Stromal cell of bone marrow (primary cell): Measurements from ENCODE around the gene GEMIN7.
"Not testable (repeated sequence)": the region's sequence is repeated elsewhere in the genome, so short reads cannot be mapped to it uniquely, and the experiment has no call there.

Experiments
- DNase-seq: peaks from one replicate; pipeline ENCODE4 v3.0.0-alpha.2; 2012; ENCODE audit warnings: low read depth

The GEMIN7 gene

GRCh38 chr19:45104658-45105349 is 25.7 kb downstream of the GEMIN7 start:
- DNase-seq: no peak

GRCh38 chr19:45106363-45106762 is 27.3 kb downstream of the GEMIN7 start:
- DNase-seq: not testable (repeated sequence)

- no peak for DNase-seq
These were observed 28.6 kb downstream of the GEMIN7 start for GRCh38 chr19:45107621-45108150.

GRCh38 chr19:45110851-45111266 is 31.8 kb downstream of the GEMIN7 start:
- no peak for DNase-seq

GRCh38 chr19:45112111-45112827 is 33.2 kb downstream of the GEMIN7 start:
- DNase-seq: no peak

- DNase-seq: no peak
These were observed 34.6 kb downstream of the GEMIN7 start for GRCh38 chr19:45113628-45114027.

GRCh38 chr19:45114116-45114515 is 35.1 kb downstream of the GEMIN7 start:
- DNase-seq: no peak

GRCh38 chr19:45115809-45116615 is 37.0 kb downstream of the GEMIN7 start:
- DNase-seq: no peak

GRCh38 chr19:45117167-45117594 is 38.1 kb downstream of the GEMIN7 start:
- no peak for DNase-seq

GRCh38 chr19:45117671-45118070 is 38.6 kb downstream of the GEMIN7 start:
- DNase-seq: no peak

GRCh38 chr19:45118106-45118505 is 39.0 kb downstream of the GEMIN7 start:
- no peak for DNase-seq

- not testable (repeated sequence) for DNase-seq
These were observed 39.7 kb downstream of the GEMIN7 start for GRCh38 chr19:45118591-45119355.

GRCh38 chr19:45119582-45119981 is 40.5 kb downstream of the GEMIN7 start:
- DNase-seq: no peak

- no peak for DNase-seq
These were observed 42.8 kb downstream of the GEMIN7 start for GRCh38 chr19:45121827-45122345.

GRCh38 chr19:45122832-45123231 is 43.8 kb downstream of the GEMIN7 start:
- no peak for DNase-seq

GRCh38 chr19:45123440-45123850 is 44.4 kb downstream of the GEMIN7 start:
- DNase-seq: no peak

GRCh38 chr19:45124021-45124420 is 45.0 kb downstream of the GEMIN7 start:
- no peak for DNase-seq

- DNase-seq: no peak
These were observed 46.3 kb downstream of the GEMIN7 start for GRCh38 chr19:45125360-45125759.

GRCh38 chr19:45125975-45126493 is 47.0 kb downstream of the GEMIN7 start:
- peak; percentile 15 for DNase-seq

- DNase-seq: no peak
These were observed 47.6 kb downstream of the GEMIN7 start for GRCh38 chr19:45126654-45127053.

GRCh38 chr19:45128146-45128545 is 49.1 kb downstream of the GEMIN7 start:
- no peak for DNase-seq
